ENCODE results near the gene BABAM2.
"Not testable (repeated sequence)": the region's sequence is repeated elsewhere in the genome, so short reads cannot be mapped to it uniquely, and the experiment has no call there.

DNA sequence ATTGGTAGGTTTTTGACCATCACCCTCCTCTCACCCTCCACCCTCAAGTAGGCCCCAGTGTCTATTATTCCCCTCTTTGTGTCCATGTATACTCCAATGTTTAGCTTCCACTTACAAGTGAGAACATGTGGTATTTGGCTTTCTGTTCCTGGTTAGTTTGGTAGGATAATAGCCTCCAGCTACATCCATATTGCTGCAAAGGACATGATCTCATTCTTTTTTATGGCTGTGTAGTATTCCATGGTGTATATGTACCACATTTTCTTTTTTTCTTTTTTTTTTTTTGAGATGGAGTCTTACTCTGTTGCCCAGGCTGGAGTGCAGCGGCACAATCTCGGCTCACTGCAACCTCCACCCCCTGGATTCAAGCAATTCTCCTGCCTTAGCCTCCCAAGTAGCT lies 88.2 kb downstream of the BABAM2 start:
- TF ChIP-seq, protein P1, sequence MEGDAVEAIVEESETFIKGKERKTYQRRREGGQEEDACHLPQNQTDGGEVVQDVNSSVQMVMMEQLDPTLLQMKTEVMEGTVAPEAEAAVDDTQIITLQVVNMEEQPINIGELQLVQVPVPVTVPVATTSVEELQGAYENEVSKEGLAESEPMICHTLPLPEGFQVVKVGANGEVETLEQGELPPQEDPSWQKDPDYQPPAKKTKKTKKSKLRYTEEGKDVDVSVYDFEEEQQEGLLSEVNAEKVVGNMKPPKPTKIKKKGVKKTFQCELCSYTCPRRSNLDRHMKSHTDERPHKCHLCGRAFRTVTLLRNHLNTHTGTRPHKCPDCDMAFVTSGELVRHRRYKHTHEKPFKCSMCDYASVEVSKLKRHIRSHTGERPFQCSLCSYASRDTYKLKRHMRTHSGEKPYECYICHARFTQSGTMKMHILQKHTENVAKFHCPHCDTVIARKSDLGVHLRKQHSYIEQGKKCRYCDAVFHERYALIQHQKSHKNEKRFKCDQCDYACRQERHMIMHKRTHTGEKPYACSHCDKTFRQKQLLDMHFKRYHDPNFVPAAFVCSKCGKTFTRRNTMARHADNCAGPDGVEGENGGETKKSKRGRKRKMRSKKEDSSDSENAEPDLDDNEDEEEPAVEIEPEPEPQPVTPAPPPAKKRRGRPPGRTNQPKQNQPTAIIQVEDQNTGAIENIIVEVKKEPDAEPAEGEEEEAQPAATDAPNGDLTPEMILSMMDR (IDR thresholded peaks at IDR 0.05; ENCODE audit: insufficient read depth, low read length, poor library complexity, severe bottlenecking): not testable (repeated sequence)
- TF ChIP-seq EZH2phosphoT487 (conservative IDR thresholded peaks at IDR 0.05; ENCODE audit: low read length): not testable (repeated sequence)

Measured in SU-DHL-6 (cell line).